Hepatocyte (in vitro differentiated cells): Measurements from ENCODE around the gene IRX3. TPM values are rescaled to one million over a fixed set of nuclear protein-coding genes. Genes with fewer than 3 reads are reported as not detected.
"Not testable (repeated sequence)": the region's sequence is repeated elsewhere in the genome, so short reads cannot be mapped to it uniquely, and the experiment has no call there.

ENCODE experiments used
- DNase-seq: peaks from one replicate; pipeline ENCODE4 v3.0.0-alpha.2; 2016; ENCODE audit warnings: low spot score
- H2AFZ ChIP-seq: fragments of 200-600 bp; sonication (generic); 2 replicates; pipeline ENCODE4 v1.6.0; 2016; ENCODE audit warnings: antibody characterized with exemption, mild to moderate bottlenecking
- H3K27ac ChIP-seq: fragments of 200-600 bp; sonication (generic); 2 replicates; pipeline ENCODE4 v1.5.1; 2016; ENCODE audit warnings: mild to moderate bottlenecking
- H3K27me3 ChIP-seq: fragments of 200-600 bp; sonication (generic); 2 replicates; pipeline ENCODE4 v1.6.1; 2016
- H3K36me3 ChIP-seq: fragments of 200-600 bp; sonication (generic); replicated peaks from 2 replicates; pipeline ENCODE4 v1.5.1; 2016; ENCODE audit warnings: low read depth; ENCODE audit not compliant: insufficient read depth
- H3K4me1 ChIP-seq: fragments of 200-600 bp; sonication (generic); 2 replicates; pipeline ENCODE4 v1.5.1; 2016; ENCODE audit warnings: mild to moderate bottlenecking, moderate library complexity; ENCODE audit not compliant: insufficient read depth
- H3K4me2 ChIP-seq: fragments of 200-600 bp; sonication (generic); 2 replicates; pipeline ENCODE4 v1.6.0; 2016
- H3K4me3 ChIP-seq: fragments of 200-600 bp; sonication (generic); 2 replicates; pipeline ENCODE4 v1.5.1; 2016; ENCODE audit warnings: mild to moderate bottlenecking
- H3K79me2 ChIP-seq: fragments of 200-600 bp; sonication (generic); 2 replicates; pipeline ENCODE4 v1.6.0; 2017; ENCODE audit warnings: mild to moderate bottlenecking
- H3K9me2 ChIP-seq: fragments of 200-600 bp; sonication (generic); replicated peaks from 2 replicates; pipeline ENCODE4 v1.6.0; 2017; ENCODE audit warnings: mild to moderate bottlenecking; ENCODE audit not compliant: insufficient read depth
- H3K9me3 ChIP-seq: fragments of 200-600 bp; sonication (generic); 2 replicates; pipeline ENCODE4 v1.5.1; 2016; ENCODE audit warnings: low read depth, mild to moderate bottlenecking
- H4K20me1 ChIP-seq: fragments of 200-600 bp; sonication (generic); 2 replicates; pipeline ENCODE4 v1.6.0; 2016; ENCODE audit warnings: mild to moderate bottlenecking; ENCODE audit not compliant: insufficient read depth, poor library complexity, severe bottlenecking
- CTCF ChIP-seq: fragments of 200-600 bp; sonication (generic); IDR thresholded peaks from 2 replicates; pipeline ENCODE4 v1.5.1; 2016; ENCODE audit warnings: antibody characterized with exemption, mild to moderate bottlenecking; ENCODE audit not compliant: poor library complexity
- EZH2 ChIP-seq: fragments of 200-600 bp; sonication (generic); IDR thresholded peaks from 2 replicates; pipeline ENCODE4 v1.6.1; 2016; ENCODE audit warnings: antibody characterized with exemption, mild to moderate bottlenecking, borderline replicate concordance
- EZH2phosphoT487 ChIP-seq: fragments of 200-600 bp; sonication (generic); IDR thresholded peaks from one replicate; pipeline ENCODE4 v1.6.1; 2018; ENCODE audit warnings: antibody characterized with exemption, mild to moderate bottlenecking, low read depth, moderate library complexity; ENCODE audit not compliant: unreplicated experiment, severe bottlenecking
- WGBS: methylation state at CpG from one replicate; pipeline ENCODE4 v1.1.6; 2016; ENCODE audit warnings: low lambda C conversion rate; ENCODE audit errors: missing lambda C conversion rate; 5-methylcytosine and 5-hydroxymethylcytosine counted together
- polyA plus RNA-seq: library from polyadenylated mRNA; unstranded; fragments of >200 nt; fragmentation: Nextera tagmentation; extraction: Ambion mirVana; gene quantifications from 2 replicates; pipeline ENCODE4 v1.2.1, GENCODE V29; 2016
- total RNA-seq: library from RNA; depleted of rRNA; stranded (reverse); fragments of >200 nt; gene quantifications from 2 replicates; pipeline ENCODE4 v1.2.3, GENCODE V29; 2014

IRX3 gene
- total and polyA plus RNA-seq, 2 experiments from 2014 or later = 1.8 to 4.4 TPM

GRCh38 chr16:54253118-54253517 lies 33.5 kb downstream of the IRX3 start:
- H3K27me3 ChIP-seq = no peaks in the 10 kb centered on the region

GRCh38 chr16:54248863-54249710 lies 37.5 kb downstream of the IRX3 start:
- H3K27me3 ChIP-seq = no peaks in the 10 kb centered on the region
- H4K20me1 ChIP-seq = no peaks in the 10 kb centered on the region
- no peaks in the 10 kb centered on the region for H3K79me2 ChIP-seq
- no peak for DNase-seq
- no peaks in the 10 kb centered on the region for H3K9me3 ChIP-seq
- no peak overlapping the region for H3K4me2 ChIP-seq
- H3K9me2 ChIP-seq = no peaks in the 10 kb centered on the region
- H3K27ac ChIP-seq = no peak overlapping the region
- H2AFZ ChIP-seq = no peak overlapping the region
- H3K4me1 ChIP-seq = no peaks in the 10 kb centered on the region
- 65% methylated on average over 7 of the region's 7 CpGs for WGBS
- TF ChIP-seq CTCF (no peak), EZH2 (no peak), EZH2phosphoT487 (no peak)
- no peak overlapping the region for H3K4me3 ChIP-seq
- H3K36me3 ChIP-seq = no peaks in the 10 kb centered on the region

More at GRCh38 chr16:54253118-54253517, 33.5 kb downstream of the IRX3 start:
- no peak overlapping the region for H3K27ac ChIP-seq
- TF ChIP-seq EZH2 = no peak
- no peak for TF ChIP-seq CTCF
- TF ChIP-seq EZH2phosphoT487 = no peak
- DNase-seq = no peak
- no peak overlapping the region for H3K4me3 ChIP-seq
- H3K4me1 ChIP-seq = no peaks in the 10 kb centered on the region
- H3K4me2 ChIP-seq = no peak overlapping the region
- H3K79me2 ChIP-seq = no peaks in the 10 kb centered on the region
- no peaks in the 10 kb centered on the region for H3K36me3 ChIP-seq
- H3K9me2 ChIP-seq = no peaks in the 10 kb centered on the region
- no peaks in the 10 kb centered on the region for H4K20me1 ChIP-seq
- WGBS = 93% methylated on average over 7 of the region's 7 CpGs
- no peaks in the 10 kb centered on the region for H3K9me3 ChIP-seq
- H2AFZ ChIP-seq = no peak overlapping the region

GRCh38 chr16:54247705-54248104 lies 38.9 kb downstream of the IRX3 start:
- not testable (repeated sequence) for H3K79me2 ChIP-seq, H3K4me2 ChIP-seq, H3K9me3 ChIP-seq, H3K4me3 ChIP-seq, H2AFZ ChIP-seq, H4K20me1 ChIP-seq, H3K9me2 ChIP-seq, H3K36me3 ChIP-seq, DNase-seq, H3K4me1 ChIP-seq, H3K27ac ChIP-seq, H3K27me3 ChIP-seq
- 89% methylated on average over 2 of the region's 2 CpGs for WGBS

GRCh38 chr16:54246454-54246821 lies 40.1 kb downstream of the IRX3 start:
- no peak overlapping the region for H3K27ac ChIP-seq
- TF ChIP-seq EZH2 (no peak), CTCF (no peak), EZH2phosphoT487 (no peak)
- H4K20me1 ChIP-seq = no peaks in the 10 kb centered on the region
- H3K27me3 ChIP-seq = no peaks in the 10 kb centered on the region
- H3K9me3 ChIP-seq = no peaks in the 10 kb centered on the region
- H3K4me1 ChIP-seq = no peaks in the 10 kb centered on the region
- no peak overlapping the region for H2AFZ ChIP-seq
- 99% methylated on average over 4 of the region's 4 CpGs for WGBS
- H3K4me3 ChIP-seq = no peak overlapping the region
- no peaks in the 10 kb centered on the region for H3K79me2 ChIP-seq
- no peaks in the 10 kb centered on the region for H3K36me3 ChIP-seq
- DNase-seq = no peak
- H3K4me2 ChIP-seq = no peak overlapping the region
- no peaks in the 10 kb centered on the region for H3K9me2 ChIP-seq
